Adrenal gland (tissue), 5 donors: ENCODE data around the gene FOXN3.

Experiments
- POLR2A ChIP-seq, 2 donors: fragments of 450-650 bp; IDR thresholded peaks; one replicate each; pipeline ENCODE4 v1.6.1; 2017; ENCODE audit warnings: antibody characterized with exemption in 2 of 2, mild to moderate bottlenecking in 2 of 2, moderate library complexity in 1 of 2
- TF ChIP-seq, protein P1 (sequence below), 6 experiments: fragments of 450-650 bp in 4 of 6; fragments of 200-600 bp in 2 of 6; sonication (generic) in 1 of 6; IDR thresholded peaks; 1 replicate in 5 of 6; 2 replicates in 1 of 6; pipeline versions ENCODE4 v1.5.1 to v1.8.0; 2016 to 2021; ENCODE audit warnings: antibody characterized with exemption in 6 of 6, mild to moderate bottlenecking in 2 of 6, moderate library complexity in 1 of 6
- donor health status: DM: no; HTN: no; CAD: no.

- TF ChIP-seq, protein P1, sequence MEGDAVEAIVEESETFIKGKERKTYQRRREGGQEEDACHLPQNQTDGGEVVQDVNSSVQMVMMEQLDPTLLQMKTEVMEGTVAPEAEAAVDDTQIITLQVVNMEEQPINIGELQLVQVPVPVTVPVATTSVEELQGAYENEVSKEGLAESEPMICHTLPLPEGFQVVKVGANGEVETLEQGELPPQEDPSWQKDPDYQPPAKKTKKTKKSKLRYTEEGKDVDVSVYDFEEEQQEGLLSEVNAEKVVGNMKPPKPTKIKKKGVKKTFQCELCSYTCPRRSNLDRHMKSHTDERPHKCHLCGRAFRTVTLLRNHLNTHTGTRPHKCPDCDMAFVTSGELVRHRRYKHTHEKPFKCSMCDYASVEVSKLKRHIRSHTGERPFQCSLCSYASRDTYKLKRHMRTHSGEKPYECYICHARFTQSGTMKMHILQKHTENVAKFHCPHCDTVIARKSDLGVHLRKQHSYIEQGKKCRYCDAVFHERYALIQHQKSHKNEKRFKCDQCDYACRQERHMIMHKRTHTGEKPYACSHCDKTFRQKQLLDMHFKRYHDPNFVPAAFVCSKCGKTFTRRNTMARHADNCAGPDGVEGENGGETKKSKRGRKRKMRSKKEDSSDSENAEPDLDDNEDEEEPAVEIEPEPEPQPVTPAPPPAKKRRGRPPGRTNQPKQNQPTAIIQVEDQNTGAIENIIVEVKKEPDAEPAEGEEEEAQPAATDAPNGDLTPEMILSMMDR (IDR thresholded peaks at IDR 0.05), result no peak
- TF ChIP-seq POLR2A (IDR thresholded peaks at IDR 0.05), result no peak
These were observed 166.0 kb downstream of the FOXN3 start for GRCh38 chr14:89251061-89251460.
